HEK293 (cell line): Measurements from ENCODE around the gene BAD.

ENCODE experiments used
- CTCF ChIA-PET: fragments of 350-600 bp; formaldehyde crosslinking; extraction: SDS; loops from one replicate; lab custom pipeline; 2021; ENCODE audit warnings: antibody characterized with exemption; lab: Yijun Ruan, JAX
- POLR2A ChIA-PET: fragments of 300-600 bp; formaldehyde crosslinking; extraction: SDS; loops from one replicate; lab custom pipeline; 2020; ENCODE audit warnings: antibody characterized with exemption, inconsistent platforms; lab: Yijun Ruan, JAX
- H3K27ac ChIP-seq: fragments of 200-500 bp; sonication (Bioruptor generic); 2 replicates; pipeline ENCODE4 v1.5.1; 2014; ENCODE audit warnings: low read depth, low read length, control low read depth, inconsistent platforms; ENCODE audit errors: extremely low read depth
- H3K36me3 ChIP-seq, 2 experiments: fragments of 200-500 bp in 1 of 2; sonication (Bioruptor generic) in 1 of 2; 1 replicate in 1 of 2; 2 replicates in 1 of 2; pipeline ENCODE4 v1.5.1; 2014 to 2017; ENCODE audit warnings: inconsistent platforms in 2 of 2, low read length in 2 of 2; ENCODE audit not compliant: control insufficient read depth in 2 of 2, insufficient read depth in 1 of 2
- H3K4me1 ChIP-seq: fragments of 200-500 bp; sonication (Bioruptor generic); 2 replicates; pipeline ENCODE4 v1.5.1; 2014; ENCODE audit warnings: mild to moderate bottlenecking, low read length, inconsistent platforms; ENCODE audit not compliant: control insufficient read depth, insufficient read depth
- H3K4me3 ChIP-seq: 2 replicates; pipeline ENCODE4 v1.5.1; 2011; ENCODE audit warnings: low read depth, mild to moderate bottlenecking, control low read depth, low read length, moderate library complexity
- H3K9me3 ChIP-seq: fragments of 200-500 bp; sonication (Bioruptor generic); 2 replicates; pipeline ENCODE4 v1.5.1; 2014; ENCODE audit warnings: low read depth, low read length, inconsistent platforms; ENCODE audit not compliant: control insufficient read depth, insufficient read depth
- HIC1 ChIP-seq: fragments of 450-650 bp; formaldehyde crosslinking; IDR thresholded peaks from 2 replicates; pipeline ENCODE4 v1.5.1; 2016; ENCODE audit warnings: missing biosample characterization, missing genetic modification characterization
- PRDM1 ChIP-seq: fragments of 450-650 bp; formaldehyde crosslinking; IDR thresholded peaks from 2 replicates; pipeline ENCODE4; 2016; ENCODE audit warnings: missing biosample characterization, missing genetic modification characterization
- SP3 ChIP-seq: fragments of 450-650 bp; formaldehyde crosslinking; IDR thresholded peaks from 2 replicates; pipeline ENCODE4 v1.5.1; 2016; ENCODE audit warnings: missing biosample characterization, missing genetic modification characterization
- ZFP69B ChIP-seq: fragments of 450-650 bp; formaldehyde crosslinking; IDR thresholded peaks from 2 replicates; pipeline ENCODE4 v1.5.1; 2016; ENCODE audit warnings: missing biosample characterization, missing genetic modification characterization
- ZNF202 ChIP-seq: fragments of 450-650 bp; formaldehyde crosslinking; IDR thresholded peaks from 2 replicates; pipeline ENCODE4 v1.5.1; 2016; ENCODE audit warnings: missing biosample characterization, missing genetic modification characterization, borderline replicate concordance
- ZNF280C ChIP-seq: fragments of 450-650 bp; formaldehyde crosslinking; IDR thresholded peaks from 2 replicates; pipeline ENCODE4 v1.5.1; 2016; ENCODE audit warnings: missing biosample characterization, missing genetic modification characterization
- ZNF510 ChIP-seq: fragments of 450-650 bp; formaldehyde crosslinking; IDR thresholded peaks from 2 replicates; pipeline ENCODE4 v1.5.1; 2018; ENCODE audit warnings: mild to moderate bottlenecking, missing genetic modification characterization, missing biosample characterization; ENCODE audit not compliant: insufficient replicate concordance
- ZNF530 ChIP-seq: fragments of 450-650 bp; formaldehyde crosslinking; IDR thresholded peaks from 2 replicates; pipeline ENCODE4 v1.5.1; 2016; ENCODE audit warnings: low read depth, missing biosample characterization, missing genetic modification characterization
- ZNF544 ChIP-seq: fragments of 450-650 bp; formaldehyde crosslinking; IDR thresholded peaks from 2 replicates; pipeline ENCODE4 v1.5.0; 2017; ENCODE audit warnings: missing biosample characterization, missing genetic modification characterization
- ZNF596 ChIP-seq: fragments of 450-650 bp; IDR thresholded peaks from 2 replicates; pipeline ENCODE4 v1.5.0; 2018; ENCODE audit warnings: missing biosample characterization, mild to moderate bottlenecking, missing genetic modification characterization, moderate library complexity
- ZNF600 ChIP-seq: fragments of 450-650 bp; formaldehyde crosslinking; IDR thresholded peaks from 2 replicates; pipeline ENCODE4 v1.5.1; 2016; ENCODE audit warnings: missing biosample characterization, missing genetic modification characterization
- ZNF670 ChIP-seq: fragments of 450-650 bp; formaldehyde crosslinking; IDR thresholded peaks from 2 replicates; pipeline ENCODE4 v1.5.1; 2016; ENCODE audit warnings: missing biosample characterization, missing genetic modification characterization, low read depth
- ZNF677 ChIP-seq: fragments of 450-650 bp; IDR thresholded peaks from 2 replicates; pipeline ENCODE4 v1.5.0; 2018; ENCODE audit warnings: missing biosample characterization, mild to moderate bottlenecking, missing genetic modification characterization, moderate library complexity
- ZSCAN4 ChIP-seq: fragments of 450-650 bp; formaldehyde crosslinking; IDR thresholded peaks from 2 replicates; pipeline ENCODE4 v1.5.1; 2017; ENCODE audit warnings: missing biosample characterization, missing genetic modification characterization

The BAD gene

GRCh38 chr11:64264371-64264852, 20.1 kb downstream of the BAD start (continued):
- TF ChIP-seq ZNF280C (tag by site-specific recombination) (no peak), ZNF202 (no peak), ZNF670 (no peak), ZFP69B (tag by site-specific recombination) (no peak), ZNF677 (tag by site-specific recombination) (no peak), ZSCAN4 (tag by site-specific recombination) (no peak), ZNF510 (tag by site-specific recombination) (no peak)

DNA sequence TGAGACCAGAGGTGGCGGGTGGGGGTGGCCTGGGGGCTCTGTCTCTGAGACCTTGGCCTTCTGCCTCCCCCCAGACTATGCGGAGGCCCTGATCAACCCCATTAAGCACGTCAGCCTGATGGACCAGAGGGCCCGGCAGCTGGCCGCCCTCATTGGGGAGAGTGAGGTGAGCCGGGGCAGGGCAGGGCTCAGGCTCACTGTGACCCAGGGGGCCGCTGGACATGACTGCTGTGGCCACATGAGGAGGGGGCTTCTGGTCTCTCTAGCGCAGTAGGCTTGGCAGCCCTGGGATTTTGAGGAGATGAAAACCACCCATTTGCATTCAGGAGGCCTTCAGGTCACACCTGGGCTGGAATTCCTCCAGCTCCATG, 20.5 kb downstream of the BAD start:
- ChIA-PET CTCF (interaction anchor here (0.5 to 1.6 kb wide), 3 partner anchors 12 to 59 kb away, joined by 3 to 11 read pairs (median 3); partner anchors contain the start of genes NUDT22 and PLCB3), POLR2A (interaction anchor here (0.8 to 1.6 kb wide), 4 partner anchors 12 to 850 kb away, joined by 3 to 6 read pairs (median 4); no protein-coding TSS in a partner anchor)
- H3K36me3 ChIP-seq, result peaks cover 0 to 72% of the 10 kb centered on the region in 2 experiments; a peak in 1 of 3 replicates
- no peak overlapping the region for H3K27ac ChIP-seq
- H3K9me3 ChIP-seq, result no peaks in the 10 kb centered on the region
- no peak overlapping the region for H3K4me3 ChIP-seq
- no peak for TF ChIP-seq SP3
- H3K4me1 ChIP-seq, result peaks cover 2% of the 10 kb centered on the region; the same call in 1 of the 2 replicates

DNA sequence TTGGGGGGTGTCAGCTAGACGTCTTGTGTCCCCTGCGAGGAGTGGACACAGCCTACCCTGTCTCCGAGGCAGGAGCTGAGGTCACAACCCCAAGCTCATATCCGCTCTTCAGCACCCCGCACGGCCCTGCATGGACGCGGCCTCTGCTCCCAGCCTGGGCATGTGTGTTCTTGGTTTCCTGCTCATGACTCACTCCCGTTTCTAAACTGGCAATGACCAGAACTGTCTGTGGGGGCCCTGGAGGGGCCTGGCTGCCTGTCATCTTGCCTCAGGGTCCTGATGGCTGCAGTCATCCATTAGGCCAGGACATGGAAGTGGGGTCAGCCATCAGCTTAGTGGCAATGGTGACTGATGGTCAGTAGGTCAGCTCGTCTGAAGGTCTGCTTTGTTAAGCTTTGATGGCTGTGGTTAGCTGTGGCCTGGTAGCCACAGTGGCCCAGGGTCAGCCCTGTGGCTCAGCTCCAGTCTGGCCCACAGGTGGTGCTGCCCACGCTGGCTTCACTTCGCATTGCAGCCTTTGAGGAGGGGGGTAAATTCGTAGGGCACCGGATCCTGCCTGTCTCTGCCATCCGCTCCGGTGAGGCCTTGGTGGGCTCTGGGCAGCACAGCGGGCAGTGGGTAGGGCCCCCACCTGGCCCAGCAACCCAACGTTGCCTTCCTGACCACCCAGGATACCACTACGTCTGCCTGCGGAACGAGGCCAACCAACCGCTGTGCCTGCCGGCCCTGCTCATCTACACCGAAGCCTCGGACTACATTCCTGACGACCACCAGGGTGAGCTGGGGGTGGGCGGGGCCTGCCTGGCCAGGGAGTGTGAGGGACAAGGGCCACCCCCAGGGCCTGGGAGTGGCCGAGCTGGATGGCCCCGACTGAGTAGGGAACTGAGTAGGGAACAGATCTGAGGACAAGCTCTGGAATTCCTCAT, 21.2 kb downstream of the BAD start:
- Histone ChIP-seq H3K36me3 (peaks cover 0 to 79% of the 10 kb centered on the region in 2 experiments; a peak in 2 of 3 replicates), H3K27ac (no peak overlapping the region), H3K9me3 (no peaks in the 10 kb centered on the region), H3K4me3 (no peak overlapping the region), H3K4me1 (no peaks in the 10 kb centered on the region; the same call in 1 of the 2 replicates)
- CTCF ChIA-PET, result interaction anchor here (0.6 kb wide), 1 partner anchor 37 kb away, joined by 3 read pairs; the partner anchor contains the start of gene NUDT22
- peak; percentile 22; the same call in 1 of the 2 replicates for TF ChIP-seq HIC1 (tag by site-specific recombination)
- no peak for TF ChIP-seq PRDM1 (tag by site-specific recombination)
- TF ChIP-seq ZNF544, result no peak
- TF ChIP-seq ZNF600 (tag by site-specific recombination), result peak; percentile 53; the same call in 1 of the 2 replicates
- no peak for TF ChIP-seq ZNF530 (tag by site-specific recombination)
- no peak for TF ChIP-seq ZNF596
- POLR2A ChIA-PET, result interaction anchor here (0.5 to 1.6 kb wide), 3 partner anchors 20 to 60 kb away, joined by 3 to 6 read pairs (median 3); no protein-coding TSS in a partner anchor
